ENCODE measurements around the gene SLC12A8. TPM values are rescaled to one million over a fixed set of nuclear protein-coding genes. Genes with fewer than 3 reads are reported as not detected.

The SLC12A8 gene
- total RNA-seq, 3 donors from 2014 or later, result 0.48 to 12.5 (median 9.8) TPM

GRCh38 chr3:125140011-125140817, 72.3 kb downstream of the SLC12A8 start:
- H3K27me3 ChIP-seq, result no peaks in the 10 kb centered on the region
- no peaks in the 10 kb centered on the region for H3K9me3 ChIP-seq
- no peak overlapping the region for H3K4me3 ChIP-seq
- H3K27ac ChIP-seq, result peak overlapping the region; percentile 1 to 79
- no peak for DNase-seq (ENCODE audit: low spot score in 2 of 2)
- TF ChIP-seq POLR2A (IDR thresholded peaks at IDR 0.05) (no peak), CTCF (IDR thresholded peaks at IDR 0.05) (no peak), POLR2AphosphoS5 (IDR thresholded peaks at IDR 0.05) (no peak)
- no peaks in the 10 kb centered on the region for H3K4me1 ChIP-seq
- intact Hi-C loops (cut with DNase I; ENCODE audit: low total_unique reads), result no loop called here
- no peaks in the 10 kb centered on the region for H3K36me3 ChIP-seq

- no peak for TF ChIP-seq POLR2A (IDR thresholded peaks at IDR 0.05)
- no peak for TF ChIP-seq POLR2AphosphoS5 (IDR thresholded peaks at IDR 0.05)
- no peak for TF ChIP-seq CTCF (IDR thresholded peaks at IDR 0.05)
- no peaks in the 10 kb centered on the region for H3K36me3 ChIP-seq
- no peaks in the 10 kb centered on the region for H3K9me3 ChIP-seq
- intact Hi-C loops (cut with DNase I; ENCODE audit: low total_unique reads), result no loop called here
- H3K27me3 ChIP-seq, result no peaks in the 10 kb centered on the region
- no peak overlapping the region for H3K27ac ChIP-seq
- H3K4me1 ChIP-seq, result no peaks in the 10 kb centered on the region
- H3K4me3 ChIP-seq, result no peak overlapping the region
- no peak for DNase-seq (ENCODE audit: low spot score in 2 of 2)
These were observed 73.2 kb downstream of the SLC12A8 start for GRCh38 chr3:125139386-125139785.

GRCh38 chr3:125137358-125138033, 75.1 kb downstream of the SLC12A8 start:
- Histone ChIP-seq H3K4me1 (no peaks in the 10 kb centered on the region), H3K27ac (no peak overlapping the region), H3K9me3 (no peaks in the 10 kb centered on the region), H3K4me3 (no peak overlapping the region), H3K36me3 (no peaks in the 10 kb centered on the region), H3K27me3 (no peaks in the 10 kb centered on the region)
- TF ChIP-seq POLR2A (IDR thresholded peaks at IDR 0.05) (no peak), POLR2AphosphoS5 (IDR thresholded peaks at IDR 0.05) (no peak), CTCF (IDR thresholded peaks at IDR 0.05) (no peak)
- intact Hi-C loops (cut with DNase I; ENCODE audit: low total_unique reads), result no loop called here
- no peak for DNase-seq (ENCODE audit: low spot score in 2 of 2)

- Histone ChIP-seq H3K36me3 (no peaks in the 10 kb centered on the region), H3K4me3 (no peak overlapping the region), H3K27me3 (no peaks in the 10 kb centered on the region), H3K9me3 (no peaks in the 10 kb centered on the region), H3K4me1 (no peaks in the 10 kb centered on the region), H3K27ac (no peak overlapping the region)
- no peak for DNase-seq (ENCODE audit: low spot score in 2 of 2)
- TF ChIP-seq CTCF (IDR thresholded peaks at IDR 0.05), result no peak
- no peak for TF ChIP-seq POLR2A (IDR thresholded peaks at IDR 0.05)
- TF ChIP-seq POLR2AphosphoS5 (IDR thresholded peaks at IDR 0.05), result no peak
- intact Hi-C loops (cut with DNase I; ENCODE audit: low total_unique reads), result no loop called here
These were observed 75.6 kb downstream of the SLC12A8 start for GRCh38 chr3:125136966-125137357.

- Histone ChIP-seq H3K27ac (no peak overlapping the region), H3K36me3 (no peaks in the 10 kb centered on the region), H3K27me3 (no peaks in the 10 kb centered on the region), H3K4me3 (no peak overlapping the region), H3K9me3 (no peaks in the 10 kb centered on the region), H3K4me1 (no peaks in the 10 kb centered on the region)
- no peak for TF ChIP-seq CTCF (IDR thresholded peaks at IDR 0.05)
- no peak for TF ChIP-seq POLR2AphosphoS5 (IDR thresholded peaks at IDR 0.05)
- no peak for TF ChIP-seq POLR2A (IDR thresholded peaks at IDR 0.05)
- intact Hi-C loops (cut with DNase I; ENCODE audit: low total_unique reads), result no loop called here
- no peak for DNase-seq (ENCODE audit: low spot score in 2 of 2)
These were observed 76.0 kb downstream of the SLC12A8 start for GRCh38 chr3:125136515-125136914.
